Measurements from ENCODE around the gene C11orf97.

GRCh38 chr11:94577841-94578240 is 65.6 kb downstream of the C11orf97 start:
- no peak for TF ChIP-seq CTCF (conservative IDR thresholded peaks at IDR 0.05 in 1 of 2, IDR thresholded peaks at IDR 0.05 in 1 of 2; ENCODE audit: extremely low read depth in 1 of 2, insufficient read depth in 1 of 2, low read depth in 1 of 2, low read length in 2 of 2)
- no peak for TF ChIP-seq EZH2 (IDR thresholded peaks at IDR 0.05; ENCODE audit: borderline replicate concordance, low read length)

All from mammary epithelial cell (primary cell).